ENCODE results near the gene HOXD1.

The HOXD1 gene

DNA sequence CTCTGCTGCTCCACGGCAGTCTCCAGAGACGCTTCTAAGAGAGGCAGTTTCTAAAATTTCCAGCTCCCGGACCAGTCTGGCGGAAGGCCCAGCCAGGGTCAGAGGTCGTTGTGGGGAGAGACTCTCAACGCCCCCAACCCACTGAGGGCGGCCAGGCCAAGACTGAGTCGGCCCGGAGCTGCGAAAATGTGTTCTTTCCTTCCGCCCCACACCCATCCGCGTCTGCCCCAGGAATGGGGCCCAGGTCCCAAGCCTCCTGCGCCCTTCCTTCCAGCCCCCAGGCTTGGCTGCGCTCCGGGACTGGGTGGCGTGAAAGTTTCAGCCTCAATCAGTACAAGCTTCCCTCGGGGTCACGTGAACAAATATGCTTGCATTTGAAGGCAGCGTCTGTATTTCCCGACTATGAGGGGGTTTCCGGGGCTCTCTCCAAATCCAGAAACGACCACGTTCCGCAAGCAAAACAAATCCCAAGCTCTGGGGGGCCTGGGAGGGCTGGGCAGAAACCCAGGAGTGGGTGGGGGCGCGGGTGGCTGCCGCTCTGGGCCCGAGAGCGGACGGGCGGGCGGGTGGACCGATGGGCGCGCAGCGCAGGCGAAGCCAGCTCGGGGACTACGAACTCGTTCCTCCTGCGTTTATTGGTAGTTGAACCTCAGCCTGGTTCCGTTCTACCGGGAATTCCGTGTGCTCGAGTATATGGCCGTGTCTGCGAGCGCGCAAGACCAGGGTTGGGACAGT is 28.1 kb upstream of the HOXD1 start:
- Histone ChIP-seq H3K4me3 (ENCODE audit: low read length in 2 of 2) (no peak overlapping the region), H3K27me3 (ENCODE audit: control insufficient read depth in 2 of 2, insufficient read depth in 2 of 2, low read length in 2 of 2) (peaks cover 0 to 25% of the 10 kb centered on the region in 2 donors), H3K27ac (ENCODE audit: low read depth in 2 of 2, low read length in 2 of 2) (no peak overlapping the region), H3K9ac (ENCODE audit: low read depth in 1 of 2, low read length in 2 of 2) (no peak overlapping the region), H3K9me3 (ENCODE audit: control insufficient read depth in 2 of 2, low read length in 2 of 2) (no peaks in the 10 kb centered on the region), H3K4me1 (ENCODE audit: control insufficient read depth in 2 of 2, insufficient read depth in 2 of 2, low read length in 2 of 2) (peaks cover 0 to 3% of the 10 kb centered on the region in 2 donors), H3K36me3 (ENCODE audit: control insufficient read depth in 2 of 2, insufficient read depth in 2 of 2, low read length in 2 of 2) (no peaks in the 10 kb centered on the region)

DNA sequence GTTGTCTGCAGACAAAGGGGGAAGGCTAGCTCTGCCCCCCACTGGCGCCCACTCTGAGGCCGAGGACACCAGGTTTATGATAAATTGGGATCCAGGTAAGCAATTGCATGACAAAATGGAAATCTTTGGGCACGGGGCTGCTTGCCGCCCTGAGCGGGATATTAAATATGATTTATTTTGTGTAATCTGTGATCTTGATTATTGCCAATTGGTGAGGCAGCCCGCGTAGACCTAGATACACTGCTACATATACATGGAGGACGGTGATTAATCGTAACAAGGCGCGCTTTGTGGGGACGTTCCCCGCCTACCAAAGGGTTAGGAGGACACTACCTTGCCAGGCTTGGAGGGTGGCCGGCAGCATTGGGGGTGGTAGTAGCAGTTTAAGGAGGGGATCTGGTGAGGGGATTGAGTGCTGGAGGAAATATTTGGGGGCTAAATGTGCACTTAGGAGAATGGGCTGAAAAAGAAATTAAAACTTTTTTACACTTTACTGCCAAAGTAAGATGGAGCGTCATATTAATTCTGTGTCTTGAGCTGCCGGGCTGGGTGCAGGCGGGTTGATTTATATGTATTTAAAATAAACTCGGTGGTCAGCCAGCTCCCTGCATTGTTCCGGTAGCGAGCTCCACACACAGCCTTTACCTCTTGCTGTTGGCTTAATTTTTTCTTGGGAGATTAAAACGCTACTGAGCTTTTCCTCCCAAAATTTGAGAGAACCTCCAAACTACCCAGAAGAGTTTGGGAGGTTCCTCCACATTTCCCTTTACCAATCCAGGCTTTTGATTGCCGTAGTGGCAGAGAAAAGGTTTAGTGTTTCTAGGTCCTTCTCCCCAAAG is 27.3 kb upstream of the HOXD1 start:
- H3K4me1 ChIP-seq (ENCODE audit: control insufficient read depth in 2 of 2, insufficient read depth in 2 of 2, low read length in 2 of 2), result peaks cover 0 to 3% of the 10 kb centered on the region in 2 donors
- no peak overlapping the region for H3K9ac ChIP-seq (ENCODE audit: low read depth in 1 of 2, low read length in 2 of 2)
- peaks cover 0 to 25% of the 10 kb centered on the region in 2 donors for H3K27me3 ChIP-seq (ENCODE audit: control insufficient read depth in 2 of 2, insufficient read depth in 2 of 2, low read length in 2 of 2)
- H3K27ac ChIP-seq (ENCODE audit: low read depth in 2 of 2, low read length in 2 of 2), result no peak overlapping the region
- no peaks in the 10 kb centered on the region for H3K9me3 ChIP-seq (ENCODE audit: control insufficient read depth in 2 of 2, low read length in 2 of 2)
- H3K36me3 ChIP-seq (ENCODE audit: control insufficient read depth in 2 of 2, insufficient read depth in 2 of 2, low read length in 2 of 2), result no peaks in the 10 kb centered on the region
- no peak overlapping the region for H3K4me3 ChIP-seq (ENCODE audit: low read length in 2 of 2)

GRCh38 chr2:176161825-176162626 is 26.4 kb upstream of the HOXD1 start:
- H3K4me1 ChIP-seq (ENCODE audit: control insufficient read depth in 2 of 2, insufficient read depth in 2 of 2, low read length in 2 of 2), result peaks cover 0 to 3% of the 10 kb centered on the region in 2 donors
- peak overlapping the region in 1 of 2 donors; percentile 20 for H3K4me3 ChIP-seq (ENCODE audit: low read length in 2 of 2)
- H3K27me3 ChIP-seq (ENCODE audit: control insufficient read depth in 2 of 2, insufficient read depth in 2 of 2, low read length in 2 of 2), result peaks cover 0 to 22% of the 10 kb centered on the region in 2 donors
- H3K36me3 ChIP-seq (ENCODE audit: control insufficient read depth in 2 of 2, insufficient read depth in 2 of 2, low read length in 2 of 2), result no peaks in the 10 kb centered on the region
- no peak overlapping the region for H3K27ac ChIP-seq (ENCODE audit: low read depth in 2 of 2, low read length in 2 of 2)
- H3K9me3 ChIP-seq (ENCODE audit: control insufficient read depth in 2 of 2, low read length in 2 of 2), result no peaks in the 10 kb centered on the region
- H3K9ac ChIP-seq (ENCODE audit: low read depth in 1 of 2, low read length in 2 of 2), result no peak overlapping the region

- no peaks in the 10 kb centered on the region for H3K36me3 ChIP-seq (ENCODE audit: control insufficient read depth in 2 of 2, insufficient read depth in 2 of 2, low read length in 2 of 2)
- H3K4me1 ChIP-seq (ENCODE audit: control insufficient read depth in 2 of 2, insufficient read depth in 2 of 2, low read length in 2 of 2), result peaks cover 0 to 3% of the 10 kb centered on the region in 2 donors
- no peak overlapping the region for H3K27ac ChIP-seq (ENCODE audit: low read depth in 2 of 2, low read length in 2 of 2)
These were observed 25.4 kb upstream of the HOXD1 start for GRCh38 chr2:176162911-176163671.

GRCh38 chr2:176163672-176164056 is 24.8 kb upstream of the HOXD1 start:
- no peak overlapping the region for H3K9ac ChIP-seq (ENCODE audit: low read depth in 1 of 2, low read length in 2 of 2)
- H3K27me3 ChIP-seq (ENCODE audit: control insufficient read depth in 2 of 2, insufficient read depth in 2 of 2, low read length in 2 of 2), result peaks cover 0 to 18% of the 10 kb centered on the region in 2 donors
- H3K27ac ChIP-seq (ENCODE audit: low read depth in 2 of 2, low read length in 2 of 2), result no peak overlapping the region
- peaks cover 0 to 3% of the 10 kb centered on the region in 2 donors for H3K4me1 ChIP-seq (ENCODE audit: control insufficient read depth in 2 of 2, insufficient read depth in 2 of 2, low read length in 2 of 2)
- H3K36me3 ChIP-seq (ENCODE audit: control insufficient read depth in 2 of 2, insufficient read depth in 2 of 2, low read length in 2 of 2), result no peaks in the 10 kb centered on the region
- no peaks in the 10 kb centered on the region for H3K9me3 ChIP-seq (ENCODE audit: control insufficient read depth in 2 of 2, low read length in 2 of 2)
- no peak overlapping the region for H3K4me3 ChIP-seq (ENCODE audit: low read length in 2 of 2)

More at GRCh38 chr2:176162911-176163671, 25.4 kb upstream of the HOXD1 start:
- no peak overlapping the region for H3K9ac ChIP-seq (ENCODE audit: low read depth in 1 of 2, low read length in 2 of 2)
- peak overlapping the region in 1 of 2 donors; percentile 31 for H3K4me3 ChIP-seq (ENCODE audit: low read length in 2 of 2)
- H3K9me3 ChIP-seq (ENCODE audit: control insufficient read depth in 2 of 2, low read length in 2 of 2), result no peaks in the 10 kb centered on the region
- peaks cover 0 to 21% of the 10 kb centered on the region in 2 donors for H3K27me3 ChIP-seq (ENCODE audit: control insufficient read depth in 2 of 2, insufficient read depth in 2 of 2, low read length in 2 of 2)

- Histone ChIP-seq H3K27me3 (ENCODE audit: control insufficient read depth in 2 of 2, insufficient read depth in 2 of 2, low read length in 2 of 2) (peaks cover 0 to 18% of the 10 kb centered on the region in 2 donors), H3K4me3 (ENCODE audit: low read length in 2 of 2) (no peak overlapping the region)
These were observed 24.3 kb upstream of the HOXD1 start for GRCh38 chr2:176164201-176164600.

DNA sequence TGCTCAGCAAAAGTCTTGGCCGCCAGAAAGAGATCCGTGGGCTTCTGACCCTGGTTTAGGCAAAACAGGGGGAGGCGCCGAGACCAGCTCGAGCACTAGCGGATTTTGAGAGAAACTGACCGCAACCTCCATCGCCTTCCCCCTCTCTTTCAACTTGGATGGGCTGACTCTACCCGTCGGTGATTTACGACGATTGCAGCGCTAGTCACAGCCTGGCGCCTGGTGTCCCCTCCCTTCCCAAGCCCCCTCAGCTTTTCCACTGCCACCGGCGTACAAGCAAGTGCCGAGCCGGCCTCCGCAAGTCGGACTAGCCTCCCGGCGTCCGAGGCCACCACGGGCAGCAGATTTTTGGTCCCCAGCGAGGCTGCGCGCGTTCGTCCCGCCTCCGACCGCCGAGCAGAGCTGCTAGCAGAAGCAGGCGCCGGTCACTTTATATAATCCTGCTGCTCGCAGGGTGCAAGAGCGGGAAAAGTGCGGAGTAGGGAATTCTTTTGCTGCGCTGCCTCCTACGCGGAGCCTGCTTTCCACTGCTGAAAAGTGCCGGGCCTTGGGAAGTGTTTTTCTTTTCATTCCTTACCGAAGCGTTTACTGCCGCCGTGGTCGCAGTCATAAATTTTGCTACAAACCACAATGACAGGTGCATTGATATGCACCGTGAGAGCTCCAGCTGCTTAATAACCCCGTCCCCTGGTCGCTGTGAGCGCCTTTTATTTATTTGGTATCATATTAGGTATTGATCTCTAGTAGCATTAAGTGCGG is 23.7 kb upstream of the HOXD1 start:
- H3K36me3 ChIP-seq (ENCODE audit: control insufficient read depth in 2 of 2, insufficient read depth in 2 of 2, low read length in 2 of 2), result no peaks in the 10 kb centered on the region
- H3K9ac ChIP-seq (ENCODE audit: low read depth in 1 of 2, low read length in 2 of 2), result no peak overlapping the region
- H3K27me3 ChIP-seq (ENCODE audit: control insufficient read depth in 2 of 2, insufficient read depth in 2 of 2, low read length in 2 of 2), result peaks cover 0 to 18% of the 10 kb centered on the region in 2 donors
- no peaks in the 10 kb centered on the region for H3K9me3 ChIP-seq (ENCODE audit: control insufficient read depth in 2 of 2, low read length in 2 of 2)
- H3K4me3 ChIP-seq (ENCODE audit: low read length in 2 of 2), result no peak overlapping the region
- no peak overlapping the region for H3K27ac ChIP-seq (ENCODE audit: low read depth in 2 of 2, low read length in 2 of 2)
- peaks cover 0 to 3% of the 10 kb centered on the region in 2 donors for H3K4me1 ChIP-seq (ENCODE audit: control insufficient read depth in 2 of 2, insufficient read depth in 2 of 2, low read length in 2 of 2)

More at GRCh38 chr2:176164201-176164600, 24.3 kb upstream of the HOXD1 start:
- H3K27ac ChIP-seq (ENCODE audit: low read depth in 2 of 2, low read length in 2 of 2), result no peak overlapping the region
- H3K9me3 ChIP-seq (ENCODE audit: control insufficient read depth in 2 of 2, low read length in 2 of 2), result no peaks in the 10 kb centered on the region
- no peak overlapping the region for H3K9ac ChIP-seq (ENCODE audit: low read depth in 1 of 2, low read length in 2 of 2)
- H3K4me1 ChIP-seq (ENCODE audit: control insufficient read depth in 2 of 2, insufficient read depth in 2 of 2, low read length in 2 of 2), result peaks cover 0 to 3% of the 10 kb centered on the region in 2 donors
- no peaks in the 10 kb centered on the region for H3K36me3 ChIP-seq (ENCODE audit: control insufficient read depth in 2 of 2, insufficient read depth in 2 of 2, low read length in 2 of 2)

GRCh38 chr2:176165370-176166050 is 23.0 kb upstream of the HOXD1 start:
- Histone ChIP-seq H3K27me3 (ENCODE audit: control insufficient read depth in 2 of 2, insufficient read depth in 2 of 2, low read length in 2 of 2) (peaks cover 0 to 16% of the 10 kb centered on the region in 2 donors), H3K9ac (ENCODE audit: low read depth in 1 of 2, low read length in 2 of 2) (no peak overlapping the region), H3K4me1 (ENCODE audit: control insufficient read depth in 2 of 2, insufficient read depth in 2 of 2, low read length in 2 of 2) (peaks cover 0 to 1% of the 10 kb centered on the region in 2 donors), H3K27ac (ENCODE audit: low read depth in 2 of 2, low read length in 2 of 2) (no peak overlapping the region), H3K4me3 (ENCODE audit: low read length in 2 of 2) (no peak overlapping the region), H3K36me3 (ENCODE audit: control insufficient read depth in 2 of 2, insufficient read depth in 2 of 2, low read length in 2 of 2) (no peaks in the 10 kb centered on the region), H3K9me3 (ENCODE audit: control insufficient read depth in 2 of 2, low read length in 2 of 2) (no peaks in the 10 kb centered on the region)
